ENCODE results near the gene LMX1B. TPM values are rescaled to one million over a fixed set of nuclear protein-coding genes. Genes with fewer than 3 reads are reported as not detected.

The LMX1B gene
- polyA plus RNA-seq, 1 donor from 2014 or later = not detected

GRCh38 chr9:126682113-126682810 is 68.5 kb downstream of the LMX1B start:
- Histone ChIP-seq H3K36me3 (ENCODE audit: insufficient read depth, low read length) (no peaks in the 10 kb centered on the region), H3K27ac (ENCODE audit: low read length) (no peak overlapping the region), H3K9me3 (ENCODE audit: low read length) (no peaks in the 10 kb centered on the region), H3K4me3 (ENCODE audit: low read length) (no peak overlapping the region), H3K9ac (ENCODE audit: low read length) (no peak overlapping the region), H3K9me2 (ENCODE audit: insufficient read depth, low read length) (no peaks in the 10 kb centered on the region), H3F3A (ENCODE audit: insufficient read depth, low read length, poor library complexity, severe bottlenecking) (no peaks in the 10 kb centered on the region), H3K79me2 (replicated peaks; ENCODE audit: insufficient read depth, low read length) (no peaks in the 10 kb centered on the region), H3K4me2 (ENCODE audit: low read length) (no peak overlapping the region), H3K27me3 (ENCODE audit: insufficient read depth, low read depth, low read length) (peaks cover 94% of the 10 kb centered on the region), H4K20me1 (ENCODE audit: insufficient read depth) (no peaks in the 10 kb centered on the region), H2AFZ (ENCODE audit: low read depth, low read length) (no peak overlapping the region)
- TF ChIP-seq MXI1 (conservative IDR thresholded peaks at IDR 0.05; ENCODE audit: poor library complexity, severe bottlenecking) = no peak
- no peak for TF ChIP-seq REST (IDR thresholded peaks at IDR 0.05; ENCODE audit: borderline replicate concordance)
- no peak for TF ChIP-seq EP300 (conservative IDR thresholded peaks at IDR 0.05; ENCODE audit: poor library complexity, severe bottlenecking)
- TF ChIP-seq CTCF (IDR thresholded peaks at IDR 0.05; ENCODE audit: poor library complexity, severe bottlenecking) = no peak
- no peak for TF ChIP-seq POLR2AphosphoS5 (IDR thresholded peaks at IDR 0.05)
- TF ChIP-seq SMC3 (conservative IDR thresholded peaks at IDR 0.05; ENCODE audit: poor library complexity) = no peak
- no peak for TF ChIP-seq TAF1 (IDR thresholded peaks at IDR 0.05; ENCODE audit: low read depth)
- no peak for TF ChIP-seq RAD21 (conservative IDR thresholded peaks at IDR 0.05)

- Histone ChIP-seq H2AFZ (ENCODE audit: low read depth, low read length) (no peak overlapping the region), H3K79me2 (replicated peaks; ENCODE audit: insufficient read depth, low read length) (no peaks in the 10 kb centered on the region), H3K4me3 (ENCODE audit: low read length) (no peak overlapping the region), H3F3A (ENCODE audit: insufficient read depth, low read length, poor library complexity, severe bottlenecking) (no peaks in the 10 kb centered on the region), H3K27ac (ENCODE audit: low read length) (no peak overlapping the region), H3K9me2 (ENCODE audit: insufficient read depth, low read length) (no peaks in the 10 kb centered on the region), H3K4me2 (ENCODE audit: low read length) (no peak overlapping the region), H3K36me3 (ENCODE audit: insufficient read depth, low read length) (no peaks in the 10 kb centered on the region), H3K9me3 (ENCODE audit: low read length) (no peaks in the 10 kb centered on the region), H3K27me3 (ENCODE audit: insufficient read depth, low read depth, low read length) (peaks cover 85% of the 10 kb centered on the region), H3K9ac (ENCODE audit: low read length) (no peak overlapping the region), H4K20me1 (ENCODE audit: insufficient read depth) (no peaks in the 10 kb centered on the region)
- TF ChIP-seq SMC3 (conservative IDR thresholded peaks at IDR 0.05; ENCODE audit: poor library complexity) = no peak
- TF ChIP-seq EZH2 (IDR thresholded peaks at IDR 0.05; ENCODE audit: borderline replicate concordance, insufficient read depth, low read length, poor library complexity, severe bottlenecking) = no peak
- no peak for TF ChIP-seq CTCF (IDR thresholded peaks at IDR 0.05; ENCODE audit: poor library complexity, severe bottlenecking)
- no peak for TF ChIP-seq TAF1 (IDR thresholded peaks at IDR 0.05; ENCODE audit: low read depth)
- no peak for TF ChIP-seq REST (IDR thresholded peaks at IDR 0.05; ENCODE audit: borderline replicate concordance)
- no peak for TF ChIP-seq EP300 (conservative IDR thresholded peaks at IDR 0.05; ENCODE audit: poor library complexity, severe bottlenecking)
- no peak for TF ChIP-seq MXI1 (conservative IDR thresholded peaks at IDR 0.05; ENCODE audit: poor library complexity, severe bottlenecking)
- TF ChIP-seq POLR2AphosphoS5 (IDR thresholded peaks at IDR 0.05) = no peak
- TF ChIP-seq RAD21 (conservative IDR thresholded peaks at IDR 0.05) = no peak
These were observed 69.4 kb downstream of the LMX1B start for GRCh38 chr9:126682928-126683697.

Measured in neural cell (in vitro differentiated cells).